Measurements from ENCODE around the gene TLE1. TPM values are rescaled to one million over a fixed set of nuclear protein-coding genes. Genes with fewer than 3 reads are reported as not detected.

Gene TLE1
- 31.6 and 33.1 TPM in 2 replicates for total RNA-seq

DNA sequence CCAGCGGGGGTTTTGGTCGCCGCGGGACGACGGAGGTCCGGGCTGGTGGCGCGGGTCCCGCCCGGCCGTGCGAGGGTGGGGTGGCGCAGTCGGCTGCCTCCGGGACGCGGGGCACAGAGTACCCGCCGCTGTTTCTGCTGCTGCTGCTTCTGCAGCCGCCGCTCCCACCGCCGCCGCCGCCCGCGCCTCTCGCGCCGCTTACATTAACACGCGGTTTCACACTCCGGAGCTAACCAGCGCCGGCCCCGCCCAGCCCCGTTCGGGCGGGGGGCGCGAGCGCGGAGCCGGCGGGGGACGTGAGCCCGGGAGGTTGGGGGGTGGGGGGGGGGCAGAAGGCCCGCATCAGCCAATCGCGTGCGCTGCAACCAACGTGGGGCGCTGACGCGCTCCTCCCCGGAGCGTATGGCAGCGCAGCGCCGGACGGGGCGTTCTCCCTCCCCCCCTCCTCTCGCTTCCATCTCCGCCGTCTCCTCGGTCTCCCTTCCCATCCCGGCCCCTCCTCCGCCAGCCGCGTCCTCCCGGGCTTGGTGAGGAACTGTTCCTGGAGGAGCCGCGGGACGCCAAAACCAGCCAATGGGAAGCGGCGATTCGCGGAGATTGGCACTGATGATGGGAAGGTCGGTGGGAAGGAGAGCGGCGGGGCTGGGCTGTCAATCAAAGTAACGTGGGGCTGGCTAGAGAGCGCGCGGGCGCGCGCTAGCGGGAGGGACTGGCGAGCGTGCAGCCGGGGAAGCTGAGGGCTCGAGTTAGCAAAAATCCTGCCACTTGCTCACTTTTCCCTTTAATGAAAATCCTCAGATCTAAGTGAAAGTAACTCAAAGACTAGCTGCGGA lies at the start of gene TLE1:
Gene TLE1, minus strand, starts transcription at position 205 of the 833 bp plus-strand sequence. CDS start 1,307 bp downstream, outside the sequence.

Other genes with a start within 250 kb of the TLE1 start
- not detected in 2 replicates for gene SPATA31D4, start 238.9 kb upstream of the TLE1 start, total RNA-seq